AG09319 (cell line): ENCODE data around the gene CDC25C.

Source experiments
- DNase-seq: peaks from one replicate; pipeline ENCODE4 v3.0.0-alpha.2; 2010; ENCODE audit warnings: low read depth; ENCODE audit errors: extremely low read depth
- TF ChIP-seq, protein P1 (sequence below): IDR thresholded peaks from 2 replicates; pipeline ENCODE4 v1.5.1; 2011; ENCODE audit warnings: low read depth, mild to moderate bottlenecking, inconsistent platforms, low read length, moderate library complexity

CDC25C gene

GRCh38 chr5:138275379-138275782 lies 56.2 kb downstream of the CDC25C start:
- TF ChIP-seq, protein P1, sequence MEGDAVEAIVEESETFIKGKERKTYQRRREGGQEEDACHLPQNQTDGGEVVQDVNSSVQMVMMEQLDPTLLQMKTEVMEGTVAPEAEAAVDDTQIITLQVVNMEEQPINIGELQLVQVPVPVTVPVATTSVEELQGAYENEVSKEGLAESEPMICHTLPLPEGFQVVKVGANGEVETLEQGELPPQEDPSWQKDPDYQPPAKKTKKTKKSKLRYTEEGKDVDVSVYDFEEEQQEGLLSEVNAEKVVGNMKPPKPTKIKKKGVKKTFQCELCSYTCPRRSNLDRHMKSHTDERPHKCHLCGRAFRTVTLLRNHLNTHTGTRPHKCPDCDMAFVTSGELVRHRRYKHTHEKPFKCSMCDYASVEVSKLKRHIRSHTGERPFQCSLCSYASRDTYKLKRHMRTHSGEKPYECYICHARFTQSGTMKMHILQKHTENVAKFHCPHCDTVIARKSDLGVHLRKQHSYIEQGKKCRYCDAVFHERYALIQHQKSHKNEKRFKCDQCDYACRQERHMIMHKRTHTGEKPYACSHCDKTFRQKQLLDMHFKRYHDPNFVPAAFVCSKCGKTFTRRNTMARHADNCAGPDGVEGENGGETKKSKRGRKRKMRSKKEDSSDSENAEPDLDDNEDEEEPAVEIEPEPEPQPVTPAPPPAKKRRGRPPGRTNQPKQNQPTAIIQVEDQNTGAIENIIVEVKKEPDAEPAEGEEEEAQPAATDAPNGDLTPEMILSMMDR, result no peak
- DNase-seq, result no peak

DNA sequence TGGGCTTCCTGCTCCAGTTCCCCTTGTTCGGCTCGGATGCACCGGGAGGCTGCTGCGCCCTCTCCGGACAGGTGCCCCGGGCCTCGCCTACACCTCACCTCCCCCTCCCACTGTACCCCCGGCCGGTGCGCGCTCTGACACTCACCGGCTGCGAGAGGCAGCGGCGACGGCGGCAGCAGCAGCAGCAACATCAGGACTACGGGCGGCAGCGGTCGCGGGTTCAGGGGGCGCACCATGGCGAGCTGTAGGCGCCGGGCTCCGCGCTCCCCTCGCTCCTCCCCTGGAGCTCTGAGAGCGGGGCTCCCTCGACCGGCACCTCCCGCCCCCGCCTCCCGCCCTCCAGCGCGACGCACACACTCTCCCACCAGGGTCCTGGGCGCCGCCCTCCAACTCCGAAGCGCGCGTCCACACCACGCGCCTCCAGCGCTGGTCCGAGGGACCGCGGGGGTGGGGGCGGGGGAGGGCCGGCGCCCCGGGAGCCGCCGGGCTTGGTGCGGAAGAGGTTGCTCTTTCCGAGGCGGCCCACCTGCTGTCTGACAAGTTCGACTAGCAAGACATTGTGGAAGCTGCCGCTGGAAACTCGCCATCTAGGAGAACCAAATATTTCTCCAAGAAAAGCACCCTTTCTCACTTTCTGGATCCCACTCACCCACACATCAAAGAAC lies 57.3 kb downstream of the CDC25C start, which contains the start of gene GFRA3:
GFRA3 (minus strand) TSS at position 433 of the 665 bp plus-strand sequence; CDS start at position 236, 197 bp downstream.
- TF ChIP-seq, protein P1, result no peak

GRCh38 chr5:138273834-138274188 lies 57.8 kb downstream of the CDC25C start:
- TF ChIP-seq, protein P1, result no peak
- DNase-seq, result no peak

More for the DNA sequence above, 57.3 kb downstream of the CDC25C start, which contains the start of gene GFRA3:
- DNase-seq, result no peak

DNA sequence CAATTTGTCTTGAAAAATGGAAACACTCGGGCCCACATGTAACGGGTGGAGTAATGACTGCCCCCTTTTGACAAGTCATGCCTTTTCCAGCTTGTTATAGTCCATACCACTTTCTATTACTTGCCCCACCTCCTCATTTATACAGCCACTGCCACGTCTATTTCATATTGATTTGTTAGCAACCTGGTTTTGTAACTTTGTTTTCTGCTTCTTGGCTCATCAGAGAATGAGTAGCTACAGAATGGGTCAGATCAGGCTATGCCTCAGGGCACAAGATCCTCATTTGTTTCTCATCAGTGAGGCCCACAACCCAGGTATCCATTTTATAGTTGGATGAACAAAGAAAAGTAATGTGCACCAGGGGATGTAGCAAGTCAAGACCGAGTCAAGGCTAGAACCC lies 58.9 kb downstream of the CDC25C start:
- no peak for DNase-seq
- TF ChIP-seq, protein P1, result no peak

GRCh38 chr5:138271281-138271680 lies 60.3 kb downstream of the CDC25C start:
- TF ChIP-seq, protein P1, result no peak
- DNase-seq, result no peak

DNA sequence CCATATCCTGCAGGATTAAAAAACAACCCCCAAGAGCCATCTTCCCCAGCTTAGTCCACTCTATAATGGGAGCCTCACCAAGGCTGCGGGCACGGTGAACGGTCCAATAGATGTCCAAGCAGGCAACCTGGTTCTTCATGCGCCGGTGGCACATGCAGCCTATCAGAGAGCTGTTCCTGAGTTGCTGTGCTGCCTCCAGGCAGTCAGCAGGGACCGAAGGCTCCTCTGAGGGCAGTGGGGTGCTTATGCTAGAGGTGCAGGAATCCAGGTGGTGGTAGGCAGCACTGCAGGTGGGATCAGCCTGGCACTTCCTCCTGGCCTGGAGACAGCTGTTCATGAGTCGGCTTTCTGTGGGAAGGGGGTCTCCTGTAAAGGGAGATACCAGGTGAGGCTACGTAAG lies 67.4 kb downstream of the CDC25C start:
- TF ChIP-seq, protein P1, result no peak
- no peak for DNase-seq

DNA sequence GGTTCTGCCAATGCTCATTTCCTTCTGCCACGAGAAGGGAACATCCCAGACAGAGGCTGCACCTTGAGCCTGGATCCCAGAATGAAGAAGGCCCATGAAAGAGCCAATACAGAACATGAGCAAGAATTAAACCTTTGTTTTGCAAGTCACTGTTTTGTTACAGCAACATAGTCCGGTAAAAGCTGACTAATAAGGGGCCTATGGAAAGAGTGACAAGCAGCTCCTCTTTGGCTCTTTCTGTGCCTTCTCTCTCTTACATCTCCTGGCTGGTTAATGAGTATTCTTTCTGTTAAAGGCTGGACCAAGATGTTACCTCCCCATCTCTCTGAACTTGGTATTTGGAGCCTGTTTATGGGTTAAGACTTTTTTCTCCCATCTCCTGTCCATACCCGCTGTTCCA lies 68.0 kb downstream of the CDC25C start:
- no peak for DNase-seq
- TF ChIP-seq, protein P1, result no peak
